SK-N-SH (cell line): ENCODE measurements around the gene PPP3CA. TPM values are rescaled to one million over a fixed set of nuclear protein-coding genes. Genes with fewer than 3 reads are reported as not detected.
A peak's percentile ranks its signal among the peaks of the same experiment; 100 is the strongest.

Experiments used
- CTCF ChIA-PET: fragments of 300-600, 350-600 bp; formaldehyde crosslinking; extraction: SDS; loops from one replicate; lab custom pipeline; 2021; lab: Yijun Ruan, JAX
- POLR2A ChIA-PET: fragments of 350-600 bp; sonication (Branson Sonifier 250); formaldehyde crosslinking; extraction: SDS; loops from one replicate; lab custom pipeline; 2020; ENCODE audit warnings: antibody characterized with exemption, inconsistent platforms; lab: Yijun Ruan, JAX
- DNase-seq: peaks from one replicate; pipeline ENCODE4 v3.0.0; 2012
- H2AFZ ChIP-seq: fragments of 200-600 bp; sonication (generic); 2 replicates; pipeline ENCODE4 v1.8.1; 2016; ENCODE audit warnings: antibody characterized with exemption, mild to moderate bottlenecking, low read depth
- H3F3A ChIP-seq: fragments of 200-600 bp; sonication (generic); replicated peaks from 2 replicates; pipeline ENCODE3; 2016; ENCODE audit warnings: antibody characterized with exemption, mild to moderate bottlenecking; ENCODE audit not compliant: insufficient read depth
- H3K27ac ChIP-seq, 2 experiments: fragments of 200-500 bp in 1 of 2; fragments of 200-600 bp in 1 of 2; sonication (Bioruptor generic) in 1 of 2; sonication (generic), shearing (Covaris generic) in 1 of 2; 2 replicates each; pipeline versions ENCODE4 v1.5.1 to v1.6.1; 2014 to 2016; ENCODE audit warnings: low read depth in 2 of 2, inconsistent platforms in 1 of 2, low read length in 1 of 2, mild to moderate bottlenecking in 1 of 2, mixed read lengths in 1 of 2
- H3K27me3 ChIP-seq: fragments of 200-600 bp; sonication (generic), shearing (Covaris generic); 2 replicates; pipeline ENCODE4 v1.6.1; 2016; ENCODE audit warnings: mixed run types; ENCODE audit not compliant: insufficient read depth
- H3K36me3 ChIP-seq, 2 experiments: fragments of 200-500 bp in 1 of 2; fragments of 200-600 bp in 1 of 2; sonication (Bioruptor generic) in 1 of 2; sonication (generic) in 1 of 2; replicated peaks in 1 of 2; 2 replicates each; pipeline versions ENCODE3 to v1.5.1; 2014 to 2016; ENCODE audit warnings: low read length in 1 of 2, mild to moderate bottlenecking in 1 of 2; ENCODE audit not compliant: insufficient read depth in 2 of 2, control insufficient read depth in 1 of 2
- H3K4me1 ChIP-seq, 2 experiments: fragments of 200-500 bp in 1 of 2; fragments of 200-600 bp in 1 of 2; sonication (Bioruptor generic) in 1 of 2; sonication (generic), shearing (Covaris generic) in 1 of 2; 2 replicates each; pipeline versions ENCODE4 v1.5.1 to v1.6.1; 2014 to 2016; ENCODE audit warnings: low read depth in 1 of 2, low read length in 1 of 2, mixed run types in 1 of 2; ENCODE audit not compliant: insufficient read depth in 2 of 2, control insufficient read depth in 1 of 2
- H3K4me2 ChIP-seq: fragments of 200-600 bp; sonication (generic), shearing (Covaris generic); 2 replicates; pipeline ENCODE4 v1.6.1; 2017; ENCODE audit warnings: mixed run types
- H3K4me3 ChIP-seq, 2 experiments: fragments of 200-500 bp in 1 of 2; fragments of 200-600 bp in 1 of 2; sonication (Bioruptor generic) in 1 of 2; sonication (generic), shearing (Covaris generic) in 1 of 2; 2 replicates each; pipeline versions ENCODE4 v1.5.1 to v1.8.1; 2014 to 2016; ENCODE audit warnings: low read depth in 2 of 2, inconsistent platforms in 1 of 2, low read length in 1 of 2, mild to moderate bottlenecking in 1 of 2, mixed read lengths in 1 of 2, moderate library complexity in 1 of 2
- H3K79me2 ChIP-seq: fragments of 200-600 bp; sonication (generic); 2 replicates; pipeline ENCODE4 v1.8.1; 2017; ENCODE audit warnings: mild to moderate bottlenecking; ENCODE audit not compliant: insufficient read depth
- H3K9ac ChIP-seq: fragments of 200-600 bp; sonication (generic); 2 replicates; pipeline ENCODE4 v1.6.1; 2017; ENCODE audit warnings: mixed run types
- H3K9me2 ChIP-seq: fragments of 200-600 bp; sonication (generic); 2 replicates; pipeline ENCODE4 v1.6.1; 2017; ENCODE audit warnings: mixed run types
- H3K9me3 ChIP-seq: fragments of 200-600 bp; sonication (generic); 2 replicates; pipeline ENCODE4 v1.6.1; 2017; ENCODE audit warnings: mixed run types, mild to moderate bottlenecking, moderate library complexity
- H4K20me1 ChIP-seq: fragments of 200-600 bp; sonication (generic); 2 replicates; pipeline ENCODE4 v1.6.1; 2017; ENCODE audit warnings: mild to moderate bottlenecking, mixed run types; ENCODE audit not compliant: insufficient read depth
- CHD2 ChIP-seq: fragments of 150-350 bp; IDR thresholded peaks from 2 replicates; pipeline ENCODE4 v1.6.1; 2018; ENCODE audit warnings: low read length; ENCODE audit not compliant: partially characterized antibody
- ELF1 ChIP-seq: IDR thresholded peaks from 2 replicates; pipeline ENCODE4 v1.4.0; 2012
- EP300 ChIP-seq, 2 experiments: IDR thresholded peaks; 2 replicates each; pipeline versions ENCODE4 v1.4.0 to v1.6.1; 2012; ENCODE audit warnings: borderline replicate concordance in 1 of 2, low read depth in 1 of 2, low read length in 1 of 2
- EZH2phosphoT487 ChIP-seq: fragments of 200-600 bp; sonication (generic); IDR thresholded peaks from 2 replicates; pipeline ENCODE4 v1.6.1; 2017; ENCODE audit warnings: low read depth, mixed run types, mild to moderate bottlenecking, antibody characterized with exemption, moderate library complexity, borderline replicate concordance
- FOXJ3 ChIP-seq: sonication (generic); formaldehyde crosslinking; IDR thresholded peaks from 2 replicates; pipeline ENCODE4 v1.5.1; 2020; ENCODE audit warnings: mild to moderate bottlenecking, missing genetic modification reagents
- FOXM1 ChIP-seq: IDR thresholded peaks from 2 replicates; pipeline ENCODE4 v1.4.0; 2012; ENCODE audit warnings: low read depth, mild to moderate bottlenecking
- GABPA ChIP-seq: IDR thresholded peaks from 2 replicates; pipeline ENCODE4 v1.4.0; 2012; ENCODE audit warnings: low read depth, mild to moderate bottlenecking
- JUND ChIP-seq: IDR thresholded peaks from 2 replicates; pipeline ENCODE4 v1.4.0; 2012
- RAD21 ChIP-seq: IDR thresholded peaks from 2 replicates; pipeline ENCODE4 v1.6.1; 2012; ENCODE audit warnings: mild to moderate bottlenecking, low read length
- SIN3A ChIP-seq: IDR thresholded peaks from 2 replicates; pipeline ENCODE4 v1.6.1; 2012; ENCODE audit warnings: low read depth, mild to moderate bottlenecking, low read length, moderate library complexity, borderline replicate concordance
- TCF12 ChIP-seq: IDR thresholded peaks from 2 replicates; pipeline ENCODE4 v1.4.0; 2012
- YY1 ChIP-seq: IDR thresholded peaks from 2 replicates; pipeline ENCODE4 v1.4.0; 2012; ENCODE audit warnings: low read depth, mild to moderate bottlenecking
- WGBS: methylation state at CpG from one replicate; pipeline ENCODE4 v1.1.6; 2017; ENCODE audit warnings: low lambda C conversion rate; 5-methylcytosine and 5-hydroxymethylcytosine counted together
- polyA plus RNA-seq, 3 experiments: library from polyadenylated mRNA; depleted of rRNA; stranded (reverse); fragments of >200 nt; gene quantifications; 2 replicates each; pipeline ENCODE4 v1.2.3, GENCODE V29; 2012
- TF ChIP-seq, protein P1 (sequence below): fragments of 150-350 bp; IDR thresholded peaks from 2 replicates; pipeline ENCODE4 v1.6.1; 2016; ENCODE audit warnings: mild to moderate bottlenecking, low read depth, low read length

Gene PPP3CA
- polyA plus RNA-seq, 1 of the 3 experiments (the other 2 are of a cell fraction): 10.7 TPM

DNA sequence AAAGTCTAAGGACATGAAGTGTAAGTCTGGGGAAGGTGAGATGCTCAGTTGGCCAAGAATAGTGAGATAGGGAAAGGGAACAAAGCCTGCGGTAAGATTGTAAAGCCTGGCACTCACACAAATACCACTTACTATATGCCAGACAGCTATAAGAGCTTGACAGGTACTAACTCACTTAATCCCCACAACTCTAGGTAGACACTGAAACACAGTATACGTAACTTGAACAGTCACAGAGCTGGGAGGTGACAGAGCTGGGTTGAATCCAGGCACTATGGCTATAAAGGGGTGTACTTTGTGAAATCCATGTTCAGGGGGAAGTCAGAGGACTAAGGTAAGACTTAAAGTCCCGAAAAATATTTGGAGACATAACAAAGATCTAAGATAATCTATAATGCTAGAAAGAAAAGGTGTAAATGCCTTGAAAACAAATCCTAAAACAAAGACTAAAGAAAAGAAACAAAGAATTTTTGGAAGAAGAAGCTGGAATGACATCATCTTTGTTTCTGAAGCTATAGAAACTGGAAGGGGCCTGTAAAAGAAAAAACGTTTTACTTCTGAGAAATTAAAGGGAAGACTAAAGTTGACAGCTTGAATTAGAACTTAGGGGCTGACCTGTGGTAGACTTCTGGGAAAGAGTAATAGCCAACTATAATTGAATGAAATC, 172.5 kb downstream of the PPP3CA start:
- ChIA-PET CTCF (no interaction called here), POLR2A (interaction anchor here (0.8 kb wide), 1 partner anchor 172 kb away, joined by 3 read pairs; the partner anchor contains the start of gene PPP3CA)
- Histone ChIP-seq H4K20me1 (no peaks in the 10 kb centered on the region), H3K9me2 (no peaks in the 10 kb centered on the region; the same call in 1 of the 2 replicates), H3F3A (no peaks in the 10 kb centered on the region), H3K4me2 (no peak overlapping the region), H3K27me3 (no peaks in the 10 kb centered on the region), H2AFZ (no peak overlapping the region), H3K9ac (no peak overlapping the region), H3K36me3 (peaks cover 0 to 3% of the 10 kb centered on the region in 2 experiments), H3K79me2 (peaks cover 10% of the 10 kb centered on the region), H3K9me3 (no peaks in the 10 kb centered on the region), H3K4me1 (peaks cover 0 to 19% of the 10 kb centered on the region in 2 experiments; a peak in 1 of 4 replicates), H3K27ac (no peak overlapping the region), H3K4me3 (no peak overlapping the region)
- no peak for DNase-seq
- 90% methylated on average over 4 of the region's 4 CpGs for WGBS
- no peak for TF ChIP-seq ELF1

DNA sequence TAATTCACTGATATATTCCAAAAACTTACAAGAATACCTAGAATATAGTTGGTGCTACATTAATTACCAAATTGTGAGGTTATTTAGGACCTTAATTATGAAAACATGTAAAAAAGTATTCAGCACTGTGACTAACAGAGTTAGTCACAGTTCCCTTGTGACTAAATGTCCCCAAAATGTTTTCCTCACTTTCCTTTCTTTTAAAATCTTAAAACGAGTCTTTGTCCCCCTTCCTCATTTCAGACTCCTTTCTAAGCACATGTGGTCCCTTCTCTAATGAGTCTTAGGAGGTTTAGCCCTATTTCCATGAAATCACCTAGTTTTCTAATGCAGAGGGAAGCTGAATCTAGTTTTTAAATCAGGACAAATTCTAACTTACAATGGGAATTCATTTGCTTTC, 175.0 kb downstream of the PPP3CA start:
- Histone ChIP-seq H3K9me2 (no peaks in the 10 kb centered on the region; the same call in 1 of the 2 replicates), H3K9ac (no peak overlapping the region), H3K79me2 (peaks cover 16% of the 10 kb centered on the region), H3K27me3 (no peaks in the 10 kb centered on the region), H3F3A (no peaks in the 10 kb centered on the region)
- CTCF ChIA-PET: no interaction called here
- no peak for TF ChIP-seq SIN3A
- no peak for TF ChIP-seq FOXJ3 (CRISPR knock-in tag)
- TF ChIP-seq EP300 (IDR thresholded peaks at IDR 0.05; ENCODE audit: borderline replicate concordance in 1 of 2, low read depth in 1 of 2, low read length in 1 of 2): no peak
- TF ChIP-seq YY1: no peak
- TF ChIP-seq RAD21: no peak
- no peak for TF ChIP-seq JUND
- TF ChIP-seq CHD2: no peak
- TF ChIP-seq GABPA: no peak
- TF ChIP-seq, protein P1, sequence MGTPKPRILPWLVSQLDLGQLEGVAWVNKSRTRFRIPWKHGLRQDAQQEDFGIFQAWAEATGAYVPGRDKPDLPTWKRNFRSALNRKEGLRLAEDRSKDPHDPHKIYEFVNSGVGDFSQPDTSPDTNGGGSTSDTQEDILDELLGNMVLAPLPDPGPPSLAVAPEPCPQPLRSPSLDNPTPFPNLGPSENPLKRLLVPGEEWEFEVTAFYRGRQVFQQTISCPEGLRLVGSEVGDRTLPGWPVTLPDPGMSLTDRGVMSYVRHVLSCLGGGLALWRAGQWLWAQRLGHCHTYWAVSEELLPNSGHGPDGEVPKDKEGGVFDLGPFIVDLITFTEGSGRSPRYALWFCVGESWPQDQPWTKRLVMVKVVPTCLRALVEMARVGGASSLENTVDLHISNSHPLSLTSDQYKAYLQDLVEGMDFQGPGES: no peak
- no peak for TF ChIP-seq TCF12
- no peak for TF ChIP-seq ELF1
- no peak for TF ChIP-seq EZH2phosphoT487
- TF ChIP-seq FOXM1: no peak
- TF ChIP-seq, all 33 proteins: peak for 0
- no peak overlapping the region for H3K4me3 ChIP-seq
- H3K27ac ChIP-seq: 0 out of 4 replicates have a peak overlapping the region, but pooled peaks of 1 of the 2 experiments have one; percentile 15
- no peak for DNase-seq
- peaks cover 5 to 22% of the 10 kb centered on the region in 2 experiments; a peak in 3 of 4 replicates for H3K4me1 ChIP-seq
- 65% methylated on average over 1 of the region's 1 CpG for WGBS
- no peak overlapping the region for H3K4me2 ChIP-seq
- POLR2A ChIA-PET: no interaction called here
- peaks cover 0 to 3% of the 10 kb centered on the region in 2 experiments for H3K36me3 ChIP-seq
- H3K9me3 ChIP-seq: no peaks in the 10 kb centered on the region
- H2AFZ ChIP-seq: no peak overlapping the region
- H4K20me1 ChIP-seq: no peaks in the 10 kb centered on the region
